HK-2 (cell line): Measurements from ENCODE around the gene PDE6H.

Source experiments
- DNase-seq: peaks from one replicate; pipeline ENCODE4 v3.0.0-alpha.2; 2018; ENCODE audit not compliant: unreplicated experiment

Gene PDE6H

DNA sequence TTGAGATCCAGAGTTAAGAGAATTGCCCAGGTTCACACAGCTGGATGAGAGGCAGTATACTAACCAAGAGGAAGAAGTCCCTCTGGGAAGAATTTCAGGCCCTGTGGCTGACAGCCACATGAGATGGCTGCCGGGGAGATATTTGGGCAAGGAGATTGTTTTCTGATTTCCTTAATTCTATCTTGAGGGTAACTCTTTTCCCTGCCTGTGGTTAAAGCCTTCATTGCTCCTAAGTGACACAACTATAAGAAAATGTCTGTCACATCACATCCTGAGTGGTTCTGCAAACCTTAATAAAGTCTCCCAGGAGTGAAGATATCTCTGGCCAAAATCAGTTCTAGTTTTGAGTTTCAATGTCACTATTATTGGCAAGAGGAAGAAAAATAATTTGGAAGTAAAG, 21.0 kb upstream of the PDE6H start:
- DNase-seq, result no peak

DNA sequence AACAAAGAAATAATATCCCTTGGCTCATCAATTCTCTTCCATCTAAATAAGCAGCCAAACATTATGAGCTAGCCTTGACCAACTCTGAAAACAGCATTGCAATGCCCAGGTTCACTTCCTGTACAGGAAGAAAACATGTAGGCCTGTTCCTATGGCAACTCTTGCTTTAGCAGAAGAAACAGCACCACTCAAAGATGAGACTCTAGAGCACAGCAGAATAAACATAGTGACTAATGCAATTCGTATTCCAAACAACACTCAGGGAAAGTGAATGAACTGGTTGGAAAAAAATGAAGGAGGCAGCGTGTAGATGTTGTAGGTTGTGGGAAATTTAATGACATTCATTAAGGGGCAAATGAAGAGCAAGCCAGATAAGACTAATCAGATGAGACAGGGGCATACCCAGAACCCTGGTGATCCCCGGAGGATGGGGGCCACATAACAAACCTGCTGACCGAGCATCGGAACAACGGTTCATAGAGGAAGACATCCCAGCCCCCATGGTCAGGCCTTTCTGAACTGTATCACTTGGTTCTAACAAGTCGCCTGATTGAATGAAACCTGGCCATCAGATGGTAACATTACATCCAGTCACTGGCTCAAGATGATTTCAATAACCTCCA, 20.4 kb upstream of the PDE6H start:
- no peak for DNase-seq

DNA sequence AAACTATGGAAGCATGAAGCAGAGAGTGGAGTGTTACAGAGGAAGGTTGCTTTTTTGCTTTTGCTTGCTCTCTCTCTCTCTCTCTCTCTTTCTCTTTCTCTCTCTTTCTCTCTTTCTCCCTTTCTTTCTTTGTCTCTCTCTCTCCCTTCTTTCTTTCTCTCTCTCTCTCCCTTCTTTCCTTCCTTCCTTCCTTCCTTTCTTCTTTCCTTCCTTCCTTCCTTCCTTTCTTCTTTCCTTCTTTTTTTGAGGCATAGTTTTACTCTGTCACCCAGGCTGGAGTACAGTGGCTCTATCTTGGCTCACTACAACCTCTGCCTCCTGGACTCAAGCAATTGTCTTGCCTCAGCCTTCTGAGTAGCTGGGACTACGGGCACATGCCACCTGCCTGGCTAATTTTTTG, 19.1 kb upstream of the PDE6H start:
- no peak for DNase-seq

DNA sequence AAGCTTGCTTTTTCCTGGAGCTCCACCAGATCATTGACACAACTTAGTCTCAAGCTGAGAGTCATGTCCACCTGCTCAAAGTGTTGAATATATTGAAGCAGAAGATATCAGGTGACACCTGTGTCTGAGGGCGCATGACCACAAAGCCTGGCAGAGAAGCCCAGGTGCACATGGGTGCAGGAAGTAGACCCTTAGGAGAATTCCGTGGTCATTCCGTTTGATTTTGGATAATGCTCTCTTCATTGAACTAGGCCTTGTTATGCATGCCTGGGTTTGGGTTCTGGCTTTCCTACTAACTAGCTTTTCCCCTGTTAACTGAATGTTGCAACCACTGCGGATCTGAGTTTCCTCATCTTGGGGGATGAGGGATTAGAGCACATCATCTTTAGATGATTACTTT, 18.6 kb upstream of the PDE6H start:
- no peak for DNase-seq

DNA sequence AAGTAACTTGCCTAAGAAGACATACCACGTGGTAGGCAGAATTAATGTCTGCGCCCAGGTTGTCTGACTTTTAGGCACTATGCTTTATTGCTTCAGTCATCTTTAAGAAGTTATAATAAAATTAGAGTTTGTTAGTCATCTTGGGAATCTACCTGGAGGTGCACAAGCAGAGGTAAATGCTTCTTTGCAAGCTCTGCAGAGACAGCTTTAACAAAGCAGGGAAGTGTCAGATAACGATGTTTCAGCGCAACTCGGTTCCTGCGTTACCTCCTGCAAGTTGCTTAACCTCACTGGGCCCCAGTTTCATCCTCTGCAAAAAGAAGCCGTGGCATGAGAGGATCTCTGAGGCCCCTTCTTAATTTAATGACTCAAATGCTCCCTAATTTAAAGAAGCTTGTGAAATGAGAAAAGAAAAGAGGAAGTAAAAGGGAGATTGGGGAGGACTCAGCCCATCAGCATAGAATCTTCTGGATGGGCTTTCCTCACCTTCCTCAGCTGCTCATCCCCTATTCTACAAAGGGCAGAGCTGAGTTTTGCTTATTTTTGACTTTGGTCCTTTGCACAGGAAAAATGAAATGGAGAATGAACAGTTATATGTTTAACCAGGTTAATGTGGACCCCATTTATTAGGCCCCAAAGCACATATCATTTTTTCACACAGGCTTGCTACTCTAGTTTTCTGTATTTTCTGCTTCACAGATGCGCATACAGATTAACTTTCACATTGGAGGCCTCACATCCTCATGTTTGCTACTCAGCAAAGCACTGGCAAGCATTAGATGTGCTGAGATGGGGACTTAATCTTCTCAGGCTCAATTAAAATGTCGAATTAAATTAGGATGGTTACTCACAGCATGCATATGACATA, 16.6 kb upstream of the PDE6H start:
- no peak for DNase-seq

DNA sequence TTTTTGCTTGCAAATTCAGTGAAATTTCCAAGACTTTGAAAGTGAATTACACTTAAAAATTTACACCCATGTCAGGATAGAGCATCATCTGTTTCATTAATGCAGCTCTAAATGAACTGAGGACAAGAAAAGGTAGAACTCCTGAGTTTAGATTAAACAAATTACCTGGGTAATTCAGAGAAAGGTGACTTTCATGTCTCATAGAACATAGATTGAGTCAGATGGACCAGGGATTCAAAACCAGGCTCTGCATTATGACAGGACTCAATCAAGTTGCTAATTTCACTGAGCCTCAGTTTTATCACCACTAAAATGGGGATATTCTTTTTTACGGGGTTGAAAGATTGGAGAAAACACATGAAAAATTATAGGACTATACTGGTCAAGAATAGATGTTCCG, 15.9 kb upstream of the PDE6H start:
- no peak for DNase-seq

DNA sequence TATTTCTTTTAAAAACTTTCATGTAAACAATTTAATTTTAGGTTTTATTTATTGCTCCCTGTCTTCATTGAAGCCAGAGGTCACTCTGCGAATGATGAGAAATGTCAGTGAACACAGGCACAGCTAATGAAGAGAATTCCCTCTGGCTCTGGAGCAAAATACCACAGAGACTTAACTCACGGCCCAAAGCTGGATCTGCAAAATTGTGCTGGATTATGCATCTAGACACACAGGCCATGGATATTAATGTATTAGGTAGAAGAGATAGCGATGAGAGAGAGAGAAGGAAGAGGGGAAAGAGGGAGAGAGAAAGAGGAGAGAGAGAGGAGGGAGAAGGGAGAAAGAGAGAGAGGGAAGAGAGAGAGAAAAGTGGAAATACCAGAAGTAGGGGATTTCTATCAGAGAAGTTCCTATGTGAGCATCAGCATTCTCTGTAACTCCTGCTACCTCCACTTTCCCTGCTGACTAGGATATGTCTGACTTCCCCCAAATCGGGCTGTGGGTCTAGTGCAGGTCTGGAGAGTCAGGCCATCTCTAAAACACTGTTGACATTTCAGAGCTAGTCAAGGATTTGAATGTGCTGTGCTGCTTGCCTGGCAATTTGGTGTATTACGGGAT, 15.2 kb upstream of the PDE6H start:
- DNase-seq, result no peak

DNA sequence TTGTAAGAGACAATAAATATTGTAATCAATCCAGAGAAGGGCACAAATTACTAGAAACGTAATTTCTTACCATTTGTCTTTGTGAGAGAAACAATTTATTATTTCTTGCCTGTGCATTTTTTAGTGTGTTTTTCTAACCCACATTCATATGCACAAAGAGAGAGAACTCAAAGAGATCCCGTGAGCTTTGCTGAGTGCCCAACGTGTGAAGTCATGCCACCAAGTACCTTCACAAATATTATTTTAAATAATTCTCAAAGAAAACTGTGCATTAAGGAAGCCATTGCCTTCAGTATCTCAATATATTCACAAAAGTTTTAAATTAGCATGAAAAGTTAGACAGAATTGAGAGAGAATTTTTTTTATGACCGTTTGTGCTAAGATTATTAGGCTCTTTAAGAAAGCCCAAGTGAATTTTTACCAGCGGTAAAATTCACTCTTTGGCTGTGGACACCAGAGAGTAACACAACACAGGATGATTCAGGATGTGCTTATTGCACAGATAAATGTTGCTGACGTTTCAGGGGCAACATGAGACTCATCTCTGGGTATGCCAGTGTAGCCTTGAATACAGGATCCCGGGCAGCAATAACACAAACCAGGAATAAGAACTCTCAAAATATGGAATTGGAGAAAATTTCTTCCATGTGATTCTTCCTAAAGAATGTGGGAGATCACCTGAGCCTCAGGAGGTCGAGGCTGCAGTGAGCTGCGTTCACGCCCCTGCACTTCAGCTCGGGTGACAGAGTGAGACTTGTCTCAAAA, 14.3 kb upstream of the PDE6H start:
- DNase-seq, result no peak

DNA sequence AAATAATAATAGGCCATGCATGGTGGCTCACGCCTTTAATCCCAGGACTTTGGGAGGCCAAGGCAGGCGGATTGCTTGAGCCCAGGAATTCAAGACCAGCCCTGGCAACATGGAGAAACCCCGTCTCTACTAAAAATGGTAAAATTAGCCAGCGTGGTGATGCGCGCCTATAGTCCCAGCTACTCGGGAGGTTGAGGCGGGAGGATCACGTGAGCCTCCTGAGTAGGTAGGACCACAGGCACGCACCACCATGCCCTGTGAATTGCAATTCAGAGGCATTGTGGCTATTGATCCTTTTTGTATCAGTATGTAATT, 13.8 kb upstream of the PDE6H start:
- DNase-seq, result no peak

DNA sequence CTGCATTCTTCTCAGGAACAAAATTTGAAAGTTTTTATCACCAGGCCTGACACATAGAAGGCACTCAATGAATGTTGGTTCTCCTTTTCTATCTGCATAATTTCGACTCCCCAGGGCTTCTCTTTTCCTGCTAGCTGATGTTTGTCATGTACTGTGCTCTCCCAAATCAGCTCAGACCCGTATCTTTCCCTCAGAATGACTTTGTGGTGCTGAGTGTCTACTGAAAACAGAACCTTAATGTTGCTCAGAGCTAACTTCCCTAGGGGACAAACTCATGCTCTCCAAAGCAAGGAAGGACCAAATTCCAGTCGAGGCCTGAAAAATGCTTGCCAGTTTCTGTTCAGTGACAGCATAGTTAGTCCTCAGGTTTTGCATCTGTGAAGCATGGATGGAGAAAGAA, 13.4 kb upstream of the PDE6H start:
- DNase-seq, result no peak

DNA sequence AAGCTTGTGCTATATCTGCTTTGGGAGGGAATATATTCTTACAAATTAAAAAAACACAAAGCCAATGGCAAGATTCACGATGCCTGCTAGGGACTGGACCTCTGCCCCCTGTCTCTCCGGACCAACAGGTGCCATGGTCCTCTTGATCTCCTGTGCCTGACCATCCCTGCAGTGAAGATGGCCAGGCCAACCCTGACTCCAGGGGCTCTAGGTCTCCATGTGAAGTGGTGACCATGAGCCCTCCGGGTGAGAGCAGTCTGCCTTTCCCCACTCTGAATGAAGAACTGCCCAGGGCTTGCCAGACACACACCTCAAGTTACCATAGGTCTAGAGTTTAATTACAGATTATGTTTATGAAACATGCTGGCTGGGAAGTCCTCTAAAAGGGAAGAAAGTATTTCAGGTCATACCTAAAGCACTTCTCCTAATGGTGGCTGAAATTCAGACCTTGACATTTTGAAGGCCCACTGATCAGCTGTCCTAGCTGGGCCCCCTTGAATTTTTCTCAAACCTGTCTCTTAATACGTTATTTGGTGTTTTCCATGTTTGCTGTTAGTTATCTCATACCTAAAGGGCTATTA, 12.8 kb upstream of the PDE6H start:
- DNase-seq, result no peak

DNA sequence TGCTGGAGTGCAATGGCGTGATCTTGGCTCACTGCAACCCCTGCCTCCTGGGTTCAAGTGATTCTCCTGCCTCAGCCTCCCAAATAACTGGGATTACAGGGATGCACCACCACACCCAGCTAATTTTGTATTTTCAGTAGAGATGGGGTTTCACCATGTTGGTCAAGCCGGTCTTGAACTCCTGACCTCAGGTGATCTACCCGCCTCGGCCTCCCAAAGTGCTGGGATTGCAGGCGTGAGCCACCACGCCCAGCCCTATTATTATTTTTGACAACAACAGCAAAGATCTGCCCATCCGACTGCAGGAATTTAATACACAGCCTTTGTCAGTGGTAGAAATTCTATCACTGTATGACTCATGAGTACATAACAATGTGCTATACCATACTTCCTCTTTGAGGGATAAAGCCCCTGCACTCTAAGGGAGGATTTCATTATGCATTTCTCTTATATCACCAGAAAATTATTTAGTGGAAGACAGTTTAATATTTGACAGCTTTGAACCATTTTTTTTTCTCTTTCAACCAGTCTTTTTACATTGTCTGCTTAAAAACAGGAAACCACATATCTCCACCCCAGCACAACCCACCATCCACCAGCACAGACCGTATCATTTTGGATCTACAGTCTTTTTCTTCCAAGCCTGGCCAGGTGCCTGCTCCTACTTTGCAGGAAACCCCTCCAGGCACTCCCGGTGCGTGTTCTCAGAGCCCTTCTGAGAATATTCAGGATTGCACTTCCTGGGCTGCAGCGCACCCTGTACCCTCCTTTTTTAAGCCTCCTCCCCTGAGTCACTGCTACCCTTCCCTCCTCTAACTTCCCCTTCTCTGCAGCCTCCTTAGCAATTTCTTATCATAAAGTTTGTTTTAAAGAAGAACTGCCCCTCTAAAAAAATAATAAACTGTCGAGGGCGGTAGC, 12.0 kb upstream of the PDE6H start:
- DNase-seq, result no peak

DNA sequence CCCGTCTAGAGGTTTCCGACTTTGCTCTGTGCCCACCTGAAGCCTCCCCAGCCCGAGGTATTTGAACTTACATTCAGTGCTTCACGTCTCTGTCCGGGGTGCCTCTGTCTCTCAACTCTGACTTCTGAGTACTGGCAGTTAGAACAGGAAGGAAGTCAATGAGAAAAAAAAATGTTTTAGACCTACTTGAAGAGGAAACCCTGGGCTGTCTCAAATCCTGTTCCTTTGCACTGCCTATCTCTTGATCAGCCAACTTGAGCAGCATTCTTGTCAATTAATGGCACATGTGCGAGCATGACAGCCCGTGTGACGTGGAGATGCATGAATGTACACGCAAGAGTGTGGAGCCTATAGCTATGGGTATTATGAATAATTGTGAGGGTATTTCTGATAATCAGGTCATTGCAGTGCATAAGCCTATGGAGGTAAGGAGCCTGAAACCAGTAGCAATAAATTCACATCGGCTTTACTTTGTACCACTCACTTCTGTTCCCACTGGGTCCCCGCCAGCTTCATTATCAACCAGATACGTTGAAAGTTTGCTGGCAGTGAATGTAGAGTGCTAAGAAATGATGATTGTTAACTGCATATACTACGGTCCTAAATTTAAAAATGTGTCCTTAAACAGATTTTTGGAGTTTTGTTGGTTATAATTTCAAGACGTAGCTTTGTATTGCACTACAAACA, 11.2 kb upstream of the PDE6H start, which contains the start of gene ARHGDIB:
ARHGDIB (minus strand) TSS at position 136 of the 687 bp plus-strand sequence. CDS start 10,889 bp downstream, outside the sequence.
- no peak for DNase-seq

DNA sequence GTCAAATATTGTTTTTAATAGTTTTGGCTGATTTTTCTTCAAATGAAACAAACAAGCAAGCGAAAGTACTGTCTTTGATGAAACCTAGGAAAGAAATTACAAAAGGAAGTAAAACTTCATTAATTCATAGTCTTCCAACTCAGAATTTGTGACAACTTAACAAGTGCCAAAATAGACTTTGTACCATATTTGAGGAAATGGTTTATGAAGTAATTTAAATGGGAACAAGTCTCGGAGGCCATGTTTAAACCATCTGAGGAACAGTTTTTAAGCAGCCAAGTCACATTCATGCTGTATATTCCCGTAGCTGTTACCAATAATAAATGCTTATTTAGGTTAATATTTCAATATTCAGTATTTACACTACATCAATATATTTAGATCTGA, 10.7 kb upstream of the PDE6H start:
- DNase-seq, result no peak

DNA sequence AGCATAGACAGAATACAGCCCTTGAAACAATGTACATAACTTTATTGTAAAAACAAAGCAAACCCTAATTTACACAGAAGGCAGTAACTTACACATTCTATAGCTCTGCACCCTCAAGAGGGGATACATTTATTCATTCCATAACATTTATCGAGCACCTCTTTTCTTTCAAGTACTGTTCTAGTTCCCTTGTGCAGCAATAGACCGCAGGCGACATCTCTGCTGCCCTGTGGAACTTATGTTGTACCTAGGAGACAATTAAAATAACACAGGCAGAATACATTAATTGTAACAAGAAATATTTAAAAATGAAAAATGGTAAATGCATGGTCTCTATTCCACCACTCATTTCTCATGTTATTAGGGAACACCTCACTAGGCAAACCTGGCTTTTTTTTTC, 10.0 kb upstream of the PDE6H start:
- DNase-seq, result no peak

DNA sequence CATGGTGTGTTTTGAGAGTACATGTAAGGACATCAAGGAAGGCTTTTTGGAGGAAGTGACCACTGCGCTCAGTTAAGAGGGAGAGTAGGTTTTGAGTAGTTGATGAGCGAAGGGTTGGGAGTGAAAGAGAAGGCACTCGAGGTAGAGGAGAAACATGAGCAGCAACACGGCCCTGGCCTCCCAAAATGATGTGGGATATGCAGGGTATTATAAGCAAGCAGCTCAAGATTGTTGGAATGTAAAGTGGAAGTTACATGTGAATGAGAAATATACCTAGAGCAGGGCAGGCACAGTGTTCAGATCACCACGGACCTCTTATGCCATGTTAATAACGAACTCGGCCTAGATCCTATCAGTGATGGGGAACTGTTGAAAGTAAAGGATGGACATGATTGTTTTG, 9.3 kb upstream of the PDE6H start:
- no peak for DNase-seq

DNA sequence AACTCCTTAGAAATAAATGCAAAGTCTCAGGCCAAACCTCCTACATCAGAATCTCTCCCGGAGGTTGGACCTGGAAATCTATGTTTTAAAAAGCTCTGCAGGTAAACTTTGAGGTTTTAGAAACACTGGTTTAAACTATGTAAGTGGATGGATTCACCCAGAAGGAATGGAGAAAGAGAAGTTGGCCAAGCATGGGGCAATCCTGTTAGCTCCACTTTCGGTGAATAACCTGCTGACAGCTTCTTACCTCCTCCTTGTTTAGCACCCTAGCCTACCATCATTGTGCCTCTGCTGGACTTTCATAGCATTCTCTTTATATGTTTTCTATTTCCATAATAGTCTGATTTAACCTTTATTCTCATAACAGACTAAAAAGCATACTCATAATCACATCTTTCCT, 8.4 kb upstream of the PDE6H start:
- DNase-seq, result no peak

DNA sequence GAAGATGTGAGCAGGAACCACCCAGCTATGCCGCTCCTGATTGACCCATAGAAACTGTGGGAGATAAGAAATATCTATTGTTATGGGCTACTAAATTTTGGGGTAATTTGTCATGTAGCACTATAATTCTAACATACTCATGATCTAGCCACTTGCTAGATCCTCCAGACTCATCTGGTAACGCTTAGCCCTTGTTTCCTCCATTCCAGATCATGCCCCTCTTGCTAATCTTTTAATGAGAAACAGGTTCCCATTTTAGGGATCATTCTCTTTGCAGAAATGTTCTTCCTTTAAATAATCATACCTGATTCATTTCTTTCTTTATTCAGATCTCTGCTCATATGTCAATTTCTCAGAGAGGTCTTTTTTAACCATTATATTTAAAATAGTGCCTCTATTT, 7.6 kb upstream of the PDE6H start:
- DNase-seq, result no peak

DNA sequence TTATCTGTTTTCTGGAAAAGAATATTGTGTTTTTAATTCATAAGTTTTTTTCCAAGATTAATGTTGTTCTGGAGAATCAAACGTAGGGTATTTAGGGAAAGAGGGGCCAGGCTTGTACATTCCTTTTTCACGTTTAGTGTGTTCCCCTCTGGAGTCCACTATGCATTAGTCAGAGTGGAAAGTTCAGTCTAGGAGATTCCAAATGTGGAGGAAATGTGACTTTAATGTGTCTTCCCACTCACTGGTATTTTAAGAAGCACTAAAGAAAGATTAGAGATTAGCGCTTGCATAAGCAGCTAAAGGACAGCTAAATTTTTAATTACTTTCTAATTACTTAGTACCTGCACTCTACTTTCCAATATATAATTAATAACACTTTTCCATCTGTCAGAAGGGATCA, 4.4 kb upstream of the PDE6H start:
- DNase-seq, result no peak

DNA sequence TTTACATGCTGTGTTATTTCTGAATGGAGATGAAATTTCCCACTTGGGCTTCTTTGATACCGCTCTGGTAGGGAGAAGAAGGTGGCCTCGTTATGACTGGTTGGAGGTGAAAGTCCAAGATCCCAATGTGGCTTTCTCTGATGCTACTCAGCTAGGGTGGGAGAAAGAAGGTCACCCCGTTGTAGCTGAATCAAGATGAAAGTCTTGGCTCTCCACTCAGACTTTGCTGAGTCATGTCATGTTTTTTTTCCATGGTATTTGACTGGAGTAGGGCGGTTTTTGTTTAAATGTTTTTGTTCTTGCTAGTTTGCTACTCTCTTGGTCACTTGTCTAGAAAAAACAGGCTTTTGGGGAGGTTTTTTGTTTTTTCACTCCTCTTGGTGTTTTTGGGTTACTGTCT, 2.4 kb upstream of the PDE6H start:
- no peak for DNase-seq
